Ovary (tissue), 9 donors: ENCODE measurements around the gene RGS7. TPM values are rescaled to one million over a fixed set of nuclear protein-coding genes. Genes with fewer than 3 reads are reported as not detected.

Experiments
- DNase-seq, 5 donors: peaks; one replicate each; pipeline ENCODE4 v3.0.0-alpha.2; 2019 to 2020
- H3K27ac ChIP-seq, 2 donors: fragments of 200-600 bp; one replicate each; pipeline versions ENCODE4 v1.5.1 to v1.8.0; 2019 to 2022
- H3K27me3 ChIP-seq: fragments of 200-600 bp; one replicate; pipeline ENCODE4 v1.8.0; 2022
- H3K36me3 ChIP-seq: fragments of 200-600 bp; sonication (generic); one replicate; pipeline ENCODE4 v1.5.1; 2019
- H3K4me1 ChIP-seq: one replicate; pipeline ENCODE4 v1.8.1; 2013; ENCODE audit warnings: mild to moderate bottlenecking, moderate library complexity; ENCODE audit not compliant: insufficient read depth
- H3K4me3 ChIP-seq: fragments of 200-600 bp; sonication (generic); one replicate; pipeline ENCODE4 v1.5.1; 2017
- H3K9me3 ChIP-seq, 2 donors: fragments of 200-600 bp in 1 of 2; sonication (generic) in 1 of 2; one replicate each; pipeline versions ENCODE4 v1.5.1 to v1.8.1; 2013 to 2019; ENCODE audit warnings: mild to moderate bottlenecking in 1 of 2, moderate library complexity in 1 of 2
- EP300 ChIP-seq: sonication (generic); formaldehyde crosslinking; IDR thresholded peaks from one replicate; pipeline ENCODE4 v1.6.1; 2017; ENCODE audit warnings: antibody characterized with exemption
- POLR2A ChIP-seq: fragments of 450-650 bp; IDR thresholded peaks from one replicate; pipeline ENCODE4 v1.6.1; 2017; ENCODE audit warnings: antibody characterized with exemption, mild to moderate bottlenecking, moderate library complexity
- WGBS, 3 donors: extraction: QIAGEN DNeasy Blood & Tissue Kit in 1 of 3; methylation state at CpG; one replicate each; pipeline versions ENCODE4 v1.1.5 to v1.1.7; 2013 to 2017; 5-methylcytosine and 5-hydroxymethylcytosine counted together
- intact Hi-C, 4 donors: fragments of 100-400 bp; cut with DNase I; formaldehyde crosslinking; loops; one replicate each; pipeline versions ENCODE4 v1.11.0 to v1.15.1; 2022 to 2023
- polyA plus RNA-seq, 2 donors: library from polyadenylated mRNA; stranded (reverse); fragments of 200-250 nt in 1 of 2; fragments of 350-450 nt in 1 of 2; fragmentation: Illumina TruSeq in 1 of 2; extraction: RNeasy Lipid Tissue Mini Kit (QIAGEN cat#74804) in 1 of 2; gene quantifications; one replicate each; pipeline ENCODE4 v1.2.3, GENCODE V29; 2013 to 2014
- total RNA-seq, 7 donors: library from RNA; depleted of rRNA in 2 of 7; stranded (reverse); fragments of >200 nt in 2 of 7; fragmentation: NEBNext Ultra II Directional in 3 of 7; extraction: Animal tissue kit (Norgen Biotek cat#: 25700) in 3 of 7; gene quantifications; one replicate each; pipeline versions ENCODE4 v1.1.0 to v1.2.4, GENCODE V29; 2016 to 2023
- TF ChIP-seq, protein P1 (sequence below), 3 donors: fragments of 450-650 bp in 2 of 3; fragments of 200-600 bp in 1 of 3; IDR thresholded peaks; one replicate each; pipeline versions ENCODE4 v1.5.1 to v1.8.0; 2016 to 2022; ENCODE audit warnings: antibody characterized with exemption in 3 of 3, mild to moderate bottlenecking in 1 of 3
- donor health status: DM: no; HTN: no; CAD: no; lungs with moderate emphysema.
- donor health status: DM: no; HTN: no; CAD: no.
- donor health status: Bipolar disorder and iron deficiency.
- donor health status: DM: yes; HTN: yes; CAD: no.
- donor health status: DM: no; HTN: no; CAD: no.
- donor health status: DM: yes; HTN: yes; CAD: no.

The RGS7 gene
- total and polyA plus RNA-seq, 9 donors, result 0.10 to 1.00 (median 0.37) TPM; not detected in 1

DNA sequence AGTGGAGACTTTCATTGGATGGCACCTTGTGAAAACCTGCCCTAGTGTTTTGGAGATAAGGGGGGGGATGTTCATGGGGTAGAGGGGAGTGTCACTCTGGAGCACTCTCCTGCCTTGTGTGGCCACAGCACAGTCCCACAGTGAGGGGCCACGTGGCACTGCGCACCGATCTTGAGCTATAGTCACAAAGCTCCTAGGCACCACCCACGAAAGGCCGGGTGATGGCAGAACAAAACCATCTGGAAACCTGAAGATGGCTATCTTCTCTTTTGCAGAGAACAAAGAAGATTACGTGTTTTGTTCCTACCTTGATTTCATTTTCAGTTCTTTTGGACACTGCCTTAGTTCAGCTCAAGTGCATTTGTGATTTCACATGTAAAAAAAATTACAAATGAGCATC lies 220.6 kb downstream of the RGS7 start:
- Histone ChIP-seq H3K27me3 (no peaks in the 10 kb centered on the region), H3K9me3 (no peaks in the 10 kb centered on the region), H3K4me1 (no peaks in the 10 kb centered on the region), H3K4me3 (no peak overlapping the region), H3K27ac (no peak overlapping the region), H3K36me3 (no peaks in the 10 kb centered on the region)
- WGBS, 3 donors, result 89 to 92% (median 90%) methylated on average over 6 of the region's 6 CpGs
- TF ChIP-seq EP300 (no peak), POLR2A (no peak)
- TF ChIP-seq, protein P1, sequence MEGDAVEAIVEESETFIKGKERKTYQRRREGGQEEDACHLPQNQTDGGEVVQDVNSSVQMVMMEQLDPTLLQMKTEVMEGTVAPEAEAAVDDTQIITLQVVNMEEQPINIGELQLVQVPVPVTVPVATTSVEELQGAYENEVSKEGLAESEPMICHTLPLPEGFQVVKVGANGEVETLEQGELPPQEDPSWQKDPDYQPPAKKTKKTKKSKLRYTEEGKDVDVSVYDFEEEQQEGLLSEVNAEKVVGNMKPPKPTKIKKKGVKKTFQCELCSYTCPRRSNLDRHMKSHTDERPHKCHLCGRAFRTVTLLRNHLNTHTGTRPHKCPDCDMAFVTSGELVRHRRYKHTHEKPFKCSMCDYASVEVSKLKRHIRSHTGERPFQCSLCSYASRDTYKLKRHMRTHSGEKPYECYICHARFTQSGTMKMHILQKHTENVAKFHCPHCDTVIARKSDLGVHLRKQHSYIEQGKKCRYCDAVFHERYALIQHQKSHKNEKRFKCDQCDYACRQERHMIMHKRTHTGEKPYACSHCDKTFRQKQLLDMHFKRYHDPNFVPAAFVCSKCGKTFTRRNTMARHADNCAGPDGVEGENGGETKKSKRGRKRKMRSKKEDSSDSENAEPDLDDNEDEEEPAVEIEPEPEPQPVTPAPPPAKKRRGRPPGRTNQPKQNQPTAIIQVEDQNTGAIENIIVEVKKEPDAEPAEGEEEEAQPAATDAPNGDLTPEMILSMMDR (IDR thresholded peaks at IDR 0.05), result no peak
- no peak for DNase-seq
- intact Hi-C loops, result no loop called here

DNA sequence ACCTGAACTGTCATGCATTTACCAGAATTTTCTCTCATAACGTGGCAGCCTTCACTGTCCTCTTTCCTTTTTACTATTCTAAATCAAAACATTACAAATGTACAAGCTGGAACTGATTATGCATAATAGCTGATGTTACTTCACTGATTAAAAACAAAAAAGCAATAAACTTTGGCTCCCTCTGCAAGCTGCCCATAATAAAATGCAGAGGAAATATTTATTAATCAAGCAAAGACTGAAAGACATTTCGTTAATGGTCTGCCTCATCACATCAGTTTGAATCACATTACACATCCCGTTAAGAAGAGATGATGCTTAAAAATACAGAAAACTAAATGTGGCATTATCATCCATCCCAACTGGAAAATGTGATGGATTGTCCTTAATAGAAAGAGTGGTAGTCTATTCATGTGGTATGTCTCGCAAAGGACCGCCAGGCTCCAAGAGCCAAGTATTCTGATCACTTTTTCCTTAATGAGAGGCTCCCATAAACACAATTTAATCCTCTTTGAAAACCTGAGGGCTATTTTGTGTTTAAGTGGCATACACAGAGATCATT lies 225.3 kb downstream of the RGS7 start:
- H3K36me3 ChIP-seq, result no peaks in the 10 kb centered on the region
- DNase-seq, result no peak
- 64 to 72% (median 70%) methylated on average over 5 of the region's 5 CpGs for WGBS, 3 donors
- TF ChIP-seq POLR2A (no peak), EP300 (no peak)
- TF ChIP-seq, protein P1 (IDR thresholded peaks at IDR 0.05), result no peak
- no peak overlapping the region for H3K27ac ChIP-seq
- intact Hi-C loops, result no loop called here
- H3K9me3 ChIP-seq, result no peaks in the 10 kb centered on the region
- H3K4me1 ChIP-seq, result no peaks in the 10 kb centered on the region
- no peak overlapping the region for H3K4me3 ChIP-seq
- H3K27me3 ChIP-seq, result no peaks in the 10 kb centered on the region

GRCh38 chr1:241130881-241131280 lies 226.1 kb downstream of the RGS7 start:
- no peak overlapping the region for H3K4me3 ChIP-seq
- WGBS, 3 donors, result 85 to 97% (median 94%) methylated on average over 3 of the region's 3 CpGs
- no peaks in the 10 kb centered on the region for H3K4me1 ChIP-seq
- intact Hi-C loops, result no loop called here
- no peak overlapping the region for H3K27ac ChIP-seq
- H3K27me3 ChIP-seq, result no peaks in the 10 kb centered on the region
- no peak for TF ChIP-seq POLR2A
- TF ChIP-seq, protein P1 (IDR thresholded peaks at IDR 0.05), result no peak
- no peak for TF ChIP-seq EP300
- no peak for DNase-seq
- H3K9me3 ChIP-seq, result no peaks in the 10 kb centered on the region
- H3K36me3 ChIP-seq, result no peaks in the 10 kb centered on the region

DNA sequence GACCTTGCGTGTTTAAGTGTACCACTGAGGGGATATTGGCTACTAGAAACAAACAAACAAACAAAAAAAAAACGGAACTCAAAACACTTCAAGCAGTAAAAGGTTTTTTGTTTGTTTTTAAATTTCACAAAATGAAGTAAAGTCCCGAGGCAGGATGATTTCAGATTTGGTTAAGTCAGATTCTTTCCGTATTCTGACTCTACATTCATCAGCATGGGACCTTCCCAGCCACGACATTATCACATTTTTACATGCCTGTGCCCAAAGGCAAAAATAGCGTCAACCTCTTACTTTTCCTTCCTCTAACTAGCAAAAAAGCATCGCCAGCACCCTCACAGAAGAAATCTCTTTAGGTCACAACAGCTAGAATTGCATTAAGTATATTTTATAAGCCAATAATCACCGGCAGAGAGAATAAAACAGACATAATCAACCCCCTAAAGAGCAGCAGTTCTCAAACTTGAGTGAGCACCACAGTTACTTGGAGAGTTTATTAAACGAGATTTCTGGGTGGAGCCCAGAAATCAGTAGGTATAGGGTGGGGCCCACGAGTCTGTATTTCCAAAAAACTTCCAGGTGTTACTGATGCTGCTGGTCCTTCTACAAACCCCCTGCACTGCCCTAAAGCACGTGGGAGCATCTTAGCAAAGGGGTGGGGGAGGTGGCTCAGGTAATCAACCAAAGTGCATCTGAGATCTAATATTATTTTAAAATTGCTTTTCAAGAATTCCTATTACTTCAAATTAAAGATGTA lies 227.6 kb downstream of the RGS7 start:
- TF ChIP-seq POLR2A, result no peak
- TF ChIP-seq, protein P1 (IDR thresholded peaks at IDR 0.05), result no peak
- no peak for TF ChIP-seq EP300
- no peaks in the 10 kb centered on the region for H3K9me3 ChIP-seq
- H3K4me1 ChIP-seq, result no peaks in the 10 kb centered on the region
- H3K27ac ChIP-seq, result no peak overlapping the region
- H3K4me3 ChIP-seq, result no peak overlapping the region
- H3K36me3 ChIP-seq, result no peaks in the 10 kb centered on the region
- H3K27me3 ChIP-seq, result no peaks in the 10 kb centered on the region
- DNase-seq, result no peak
- intact Hi-C loops, result no loop called here
- WGBS, 3 donors, result 68 to 76% (median 75%) methylated on average over 11 of the region's 11 CpGs
